DOHH2 (cell line): ENCODE measurements around the gene CLCN2.

Experiments used
- CTCF ChIP-seq: fragments of 200-600 bp; sonication (generic); IDR thresholded peaks from one replicate; pipeline ENCODE4 v1.5.1; 2014; ENCODE audit warnings: antibody characterized with exemption, mild to moderate bottlenecking, low read depth, low read length; ENCODE audit not compliant: poor library complexity, severe bottlenecking
- EZH2phosphoT487 ChIP-seq: fragments of 200-600 bp; sonication (generic); IDR thresholded peaks from 2 replicates; pipeline ENCODE4 v1.6.1; 2017; ENCODE audit warnings: borderline replicate concordance, mild to moderate bottlenecking, antibody characterized with exemption, low read length, moderate library complexity, mixed read lengths

GRCh38 chr3:184332370-184333090 is 28.9 kb downstream of the CLCN2 start:
- no peak for TF ChIP-seq CTCF
- TF ChIP-seq EZH2phosphoT487, result no peak
